ENCODE results near the gene CAV3.

GRCh38 chr3:8767256-8767666 lies 33.7 kb downstream of the CAV3 start:
- no peak for TF ChIP-seq EZH2 (IDR thresholded peaks at IDR 0.05; ENCODE audit: borderline replicate concordance, control insufficient read depth, low read depth, low read length)
- TF ChIP-seq NRF1 (conservative IDR thresholded peaks at IDR 0.05; ENCODE audit: low read depth, low read length): no peak
- no peak for TF ChIP-seq EGR1 (IDR thresholded peaks at IDR 0.05; ENCODE audit: borderline replicate concordance in 1 of 2, low read depth in 2 of 2, low read length in 2 of 2)
- TF ChIP-seq FOXK2 (IDR thresholded peaks at IDR 0.05): no peak
- TF ChIP-seq RCOR1 (conservative IDR thresholded peaks at IDR 0.05; ENCODE audit: low read depth, low read length): no peak
- TF ChIP-seq USF2 (IDR thresholded peaks at IDR 0.05; ENCODE audit: borderline replicate concordance, low read depth, low read length): no peak
- TF ChIP-seq ZNF24 (IDR thresholded peaks at IDR 0.05): no peak
- TF ChIP-seq EED (IDR thresholded peaks at IDR 0.05; ENCODE audit: low read depth): no peak
- peak in 1 of 3 experiments; percentile 9; a peak in 1 of 6 replicates for TF ChIP-seq CTCF (IDR thresholded peaks at IDR 0.05 in 2 of 3, conservative IDR thresholded peaks at IDR 0.05 in 1 of 3; ENCODE audit: control insufficient read depth in 2 of 3, extremely low read depth in 1 of 3, insufficient read depth in 1 of 3, low read depth in 3 of 3, low read length in 3 of 3)
- TF ChIP-seq SUZ12 (IDR thresholded peaks at IDR 0.05; ENCODE audit: unreplicated experiment): no peak
